GM21786 (cell line): ENCODE measurements around the gene FYCO1.
"Not testable (repeated sequence)": the region's sequence is repeated elsewhere in the genome, so short reads cannot be mapped to it uniquely, and the experiment has no call there.

Source experiments
- ATAC-seq: cut with Tn5 transposase; IDR thresholded peaks from one replicate; pipeline ENCODE4 v1.9.1; 2021; ENCODE audit not compliant: unreplicated experiment

Gene FYCO1

DNA sequence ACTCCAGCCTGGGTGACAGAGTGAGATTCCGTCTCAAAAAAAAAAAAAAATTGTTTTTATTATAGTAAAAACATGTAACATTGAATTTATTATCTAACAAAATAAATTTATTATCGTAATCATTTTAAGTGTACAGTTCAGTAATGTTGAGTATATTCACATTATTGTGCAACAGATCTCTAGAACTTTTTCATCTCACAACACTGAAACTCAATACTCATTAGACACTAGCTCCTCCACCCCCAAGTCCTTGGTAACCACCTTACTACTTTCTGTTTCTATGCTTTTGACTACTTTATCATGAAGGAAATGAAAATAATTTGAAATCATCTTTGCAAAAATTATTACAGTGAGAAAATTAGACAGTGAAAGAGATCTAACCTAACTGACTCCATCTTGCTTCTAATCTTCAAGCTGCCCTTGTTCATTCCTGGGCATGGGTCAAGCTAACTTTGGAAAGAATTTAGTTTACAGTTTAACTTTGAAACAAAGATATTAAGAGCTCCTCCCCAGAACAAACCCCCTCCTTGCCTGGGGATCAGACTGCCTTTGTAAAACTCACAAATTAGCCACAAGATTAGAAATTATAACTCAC lies 15.0 kb upstream of the FYCO1 start:
- ATAC-seq = no peak

GRCh38 chr3:46008058-46008457 lies 12.4 kb upstream of the FYCO1 start:
- no peak for ATAC-seq

GRCh38 chr3:46007280-46007679 lies 11.7 kb upstream of the FYCO1 start:
- no peak for ATAC-seq

DNA sequence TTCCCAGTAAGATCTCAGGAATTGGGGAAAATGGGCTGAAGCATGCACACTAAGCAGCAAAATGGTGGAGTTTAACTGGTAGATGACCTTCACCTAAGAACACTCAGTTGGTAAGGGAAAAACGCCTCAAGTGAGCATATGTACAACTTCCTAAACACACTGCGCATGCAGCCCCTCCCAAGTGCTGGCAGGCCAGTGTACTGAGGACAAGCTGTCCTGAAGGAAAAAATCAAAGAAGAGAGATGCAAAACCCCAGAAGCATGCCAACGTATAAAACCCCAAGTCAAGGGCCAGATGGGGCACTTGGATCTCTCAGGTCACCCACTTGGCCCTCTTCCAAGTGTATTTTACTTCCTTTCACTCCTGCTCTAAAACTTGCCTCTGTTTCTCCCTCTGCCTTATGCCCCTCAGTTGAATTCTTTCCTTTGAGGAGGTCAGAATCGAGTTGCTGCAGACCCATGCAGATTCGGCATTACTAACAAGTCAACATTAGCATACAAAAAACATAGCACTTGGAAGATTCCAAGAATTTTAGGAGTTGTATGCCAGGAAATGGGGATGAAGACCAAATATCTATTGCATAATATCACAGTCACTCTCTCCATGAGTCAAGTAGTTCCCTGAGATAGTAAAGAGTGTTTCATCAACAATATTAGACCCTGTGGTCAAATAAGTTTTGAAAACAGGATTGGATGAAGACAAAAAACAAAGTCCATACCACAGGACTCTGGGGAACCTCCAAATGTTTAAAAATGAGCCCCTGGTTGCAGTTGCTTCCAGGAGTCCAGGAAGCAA lies 10.8 kb upstream of the FYCO1 start:
- no peak for ATAC-seq

DNA sequence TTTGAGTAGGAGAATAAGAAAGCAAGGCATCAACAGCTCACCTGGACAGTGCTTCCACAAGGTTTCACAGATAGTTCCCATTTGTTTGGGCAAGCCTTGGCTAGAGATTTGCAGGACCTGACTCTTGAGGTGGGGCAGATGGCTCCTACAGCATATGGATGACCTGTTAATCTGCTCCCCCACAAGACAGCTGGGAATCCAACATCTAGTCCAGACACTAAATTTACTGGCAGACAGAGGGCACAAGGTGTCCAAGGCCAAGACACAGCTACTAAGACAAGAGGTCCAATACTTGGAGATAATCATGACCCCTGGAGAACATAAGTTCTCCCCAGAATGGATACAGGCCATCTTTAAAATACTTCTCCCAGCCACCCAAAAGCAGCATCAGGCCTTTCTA lies 8.1 kb upstream of the FYCO1 start:
- not testable (repeated sequence) for ATAC-seq

- ATAC-seq = no peak
These were observed 5.6 kb upstream of the FYCO1 start for GRCh38 chr3:46001178-46001577.

- no peak for ATAC-seq
These were observed 2.3 kb upstream of the FYCO1 start for GRCh38 chr3:45997942-45998341.

- not testable (repeated sequence) for ATAC-seq
These were observed 1.9 kb upstream of the FYCO1 start for GRCh38 chr3:45997499-45997898.

DNA sequence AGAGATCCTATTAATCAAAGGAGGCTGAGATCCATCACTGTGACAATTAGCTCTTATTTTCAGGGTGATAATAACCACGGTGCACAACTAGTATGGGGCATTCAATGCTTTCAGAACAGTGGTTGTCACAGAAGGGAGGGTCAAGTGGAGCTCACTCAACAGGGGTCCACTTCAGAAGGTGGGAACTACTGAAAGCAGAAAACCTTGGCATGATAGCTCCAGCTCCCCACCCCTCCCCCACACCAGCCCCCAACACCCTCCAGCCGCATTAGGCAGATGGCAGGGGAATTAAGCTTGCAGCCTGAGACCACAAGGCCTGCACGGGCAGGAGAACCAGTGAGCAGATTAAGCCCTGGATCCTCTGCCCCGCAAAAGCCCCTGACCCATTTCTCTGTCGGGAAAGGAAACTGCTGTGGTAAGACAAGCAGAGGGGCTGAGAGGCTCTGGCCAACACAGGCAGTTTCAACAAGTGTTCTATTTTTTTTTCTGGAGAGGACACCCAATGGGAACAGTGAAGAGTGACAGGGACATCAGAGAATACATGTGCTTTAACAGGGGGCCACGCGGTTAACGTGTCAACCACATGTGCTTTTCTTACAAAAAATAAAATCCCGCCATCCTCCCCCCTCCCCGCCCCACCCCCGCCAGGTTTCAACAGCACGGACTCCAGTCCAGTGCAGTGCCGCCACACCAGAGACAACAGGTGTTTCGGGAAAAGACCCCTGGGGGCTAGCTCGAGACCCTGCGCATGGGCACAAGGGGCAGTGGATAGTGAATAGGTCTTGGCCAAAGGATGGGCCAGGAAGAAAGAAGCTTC lies 997 bp downstream of the FYCO1 start:
- ATAC-seq = peak; percentile 7

DNA sequence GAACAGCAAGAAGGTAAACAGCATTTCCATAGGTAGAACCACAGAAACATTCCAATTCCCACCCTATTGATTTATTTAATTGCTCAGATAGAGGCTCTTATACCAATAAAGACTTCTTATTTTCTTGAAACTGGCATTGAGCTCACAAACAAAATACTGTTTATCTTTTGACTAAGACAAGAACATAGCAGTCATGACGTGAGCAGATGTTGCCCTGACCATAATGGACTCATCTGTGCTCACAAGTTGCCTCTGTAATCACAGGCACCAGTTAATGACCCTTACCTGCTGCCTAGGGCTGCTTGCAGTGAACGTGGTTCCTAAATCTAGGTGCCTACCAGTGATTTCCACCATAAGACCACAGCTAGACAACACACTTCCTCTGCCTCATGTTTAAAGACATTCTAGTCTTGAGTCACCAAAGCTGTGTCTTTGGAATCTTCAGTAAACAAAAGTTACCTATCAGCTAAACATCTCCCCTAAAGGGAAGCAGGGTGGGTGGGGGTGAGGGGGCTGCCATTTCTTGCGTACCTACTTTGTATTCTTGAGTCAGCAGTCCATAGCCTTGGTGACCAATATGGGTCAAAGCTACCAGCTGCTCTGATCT lies 2.1 kb downstream of the FYCO1 start:
- ATAC-seq = no peak

GRCh38 chr3:45992821-45993221 lies 2.8 kb downstream of the FYCO1 start:
- no peak for ATAC-seq

DNA sequence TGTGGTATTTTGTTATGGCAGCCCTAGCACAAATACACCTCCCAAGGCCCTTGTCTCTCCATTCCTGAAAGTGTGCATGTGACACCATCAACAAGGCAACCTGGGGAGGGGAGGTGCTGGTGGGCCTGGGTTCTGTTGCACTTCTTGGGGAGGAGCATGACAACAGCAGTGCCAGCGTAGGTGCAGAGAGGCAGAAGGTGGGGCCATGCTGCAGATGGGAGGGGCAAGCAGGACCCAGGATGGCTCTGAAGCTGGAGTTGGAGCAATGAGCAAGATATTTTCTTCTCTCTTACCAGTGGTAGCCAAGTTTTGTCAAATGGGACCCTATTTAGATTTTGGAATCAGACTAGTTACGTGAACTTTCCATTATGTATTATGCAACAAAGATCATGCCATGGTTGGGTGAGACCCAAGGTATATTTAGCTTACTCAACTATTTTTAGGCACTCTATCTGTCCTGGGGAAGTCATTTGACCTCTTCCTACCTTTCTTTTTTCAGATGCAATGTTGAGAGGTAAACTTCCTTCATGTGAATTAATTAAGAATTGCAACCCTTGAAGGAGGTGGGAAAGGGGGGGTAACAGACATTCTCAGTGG lies 3.4 kb downstream of the FYCO1 start:
- ATAC-seq = no peak

DNA sequence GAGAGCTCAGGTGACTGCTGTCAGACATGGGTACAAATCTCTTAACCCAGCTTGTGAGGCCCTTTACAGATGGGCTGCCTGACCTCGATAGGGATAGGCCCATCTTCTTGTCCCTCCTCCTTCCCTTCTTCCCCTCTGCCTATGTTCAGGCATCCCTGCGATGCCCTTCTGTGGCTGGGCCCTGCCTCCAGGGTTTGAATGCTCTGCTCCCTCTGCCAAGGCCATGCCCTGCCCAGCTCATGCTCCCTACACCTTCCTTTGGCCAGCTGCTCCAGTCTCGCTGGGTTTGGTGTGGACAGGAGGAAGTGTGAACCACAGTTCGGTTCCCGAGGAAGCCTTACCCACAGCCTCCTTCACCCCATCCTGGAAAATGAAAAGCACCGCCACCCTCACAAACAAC lies 4.3 kb downstream of the FYCO1 start:
- ATAC-seq = no peak

GRCh38 chr3:45990181-45990580 lies 5.4 kb downstream of the FYCO1 start:
- no peak for ATAC-seq

- ATAC-seq = no peak
These were observed 6.8 kb downstream of the FYCO1 start for GRCh38 chr3:45988804-45989203.

DNA sequence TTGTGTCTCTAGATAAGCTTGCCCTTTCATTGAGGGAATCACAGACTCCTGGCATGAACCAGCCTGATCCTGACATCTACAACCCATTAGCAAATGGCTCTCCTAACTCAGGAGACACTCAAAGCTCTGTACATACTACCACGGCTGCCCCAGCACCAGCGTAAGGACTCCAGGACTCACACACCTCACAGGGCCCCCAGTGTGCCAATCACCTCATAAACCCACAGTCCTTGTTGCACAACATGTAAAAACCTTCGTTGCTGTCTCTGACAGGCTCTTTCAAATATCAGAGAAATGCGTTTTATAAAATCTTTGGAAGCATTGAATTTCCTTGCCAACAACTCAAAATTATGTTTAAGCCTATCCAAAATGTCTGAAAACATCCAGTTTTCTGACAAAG lies 7.3 kb downstream of the FYCO1 start:
- ATAC-seq = no peak

GRCh38 chr3:45987368-45988291 lies 8.0 kb downstream of the FYCO1 start:
- no peak for ATAC-seq

DNA sequence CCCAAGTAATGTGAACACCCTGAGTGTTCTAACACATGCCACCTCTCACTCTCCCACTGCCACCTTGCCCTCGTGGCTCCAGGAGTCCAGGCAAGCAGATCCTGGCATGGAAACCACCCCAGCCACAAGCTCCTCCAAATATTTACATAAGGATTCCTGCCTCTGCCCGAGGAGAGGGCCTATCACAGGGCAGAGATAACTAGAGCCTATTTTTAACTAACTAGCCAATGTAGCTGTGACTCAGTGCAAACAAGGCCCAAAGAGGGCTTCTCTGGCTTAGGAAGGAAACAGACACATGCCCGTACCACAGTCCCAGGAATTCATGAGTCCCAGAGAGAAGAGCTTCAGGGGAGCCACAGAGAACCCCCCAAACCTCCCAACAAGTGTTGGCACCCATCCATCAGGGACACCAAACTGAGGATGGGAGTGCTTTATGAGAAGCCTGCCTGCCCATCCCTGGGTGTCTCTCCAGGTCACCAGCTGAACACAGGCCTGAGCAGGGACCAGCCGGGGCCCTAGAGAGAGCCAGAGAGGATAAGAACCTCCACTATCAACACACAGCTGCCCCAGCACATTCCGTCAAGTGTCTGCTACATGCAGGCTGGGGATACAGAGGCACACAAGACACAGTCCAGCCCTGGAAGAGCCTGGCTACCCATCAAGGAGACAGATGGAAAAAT lies 9.2 kb downstream of the FYCO1 start:
- no peak for ATAC-seq

- no peak for ATAC-seq
These were observed 9.9 kb downstream of the FYCO1 start for GRCh38 chr3:45985532-45986302.
